Heart right ventricle (tissue), 16 donors: ENCODE measurements around the gene CHPF2. TPM values are rescaled to one million over a fixed set of nuclear protein-coding genes. Genes with fewer than 3 reads are reported as not detected.

Experiments
- ATAC-seq, 8 donors: fragments of 200-7000 bp; cut with Tn5 transposase; one replicate each; pipeline ENCODE4 v1.9.1; 2020; ENCODE audit warnings: mild to moderate bottlenecking in 8 of 8, moderate library complexity in 8 of 8, moderate number of reproducible peaks in 1 of 8
- DNase-seq, 2 donors: peaks; one replicate each; pipeline ENCODE4 v3.0.0-alpha.2; 2020
- H3K27ac ChIP-seq, 10 donors: fragments of 200-600 bp; sonication (generic) in 2 of 10; one replicate each; pipeline versions ENCODE4 v1.5.0 to v1.8.0; 2020 to 2022; ENCODE audit warnings: mild to moderate bottlenecking in 3 of 10
- H3K27me3 ChIP-seq, 7 donors: fragments of 200-600 bp; one replicate each; pipeline ENCODE4 v1.8.0; 2021 to 2022; ENCODE audit warnings: mild to moderate bottlenecking in 2 of 7
- H3K36me3 ChIP-seq, 9 donors: fragments of 200-600 bp; sonication (generic) in 1 of 9; one replicate each; pipeline versions ENCODE4 v1.5.0 to v1.8.0; 2020 to 2022; ENCODE audit warnings: mild to moderate bottlenecking in 2 of 9
- H3K4me1 ChIP-seq, 9 donors: fragments of 200-600 bp; sonication (generic) in 1 of 9; one replicate each; pipeline versions ENCODE4 v1.5.0 to v1.8.0; 2020 to 2022; ENCODE audit warnings: mild to moderate bottlenecking in 4 of 9
- H3K4me3 ChIP-seq, 10 donors: fragments of 200-600 bp; sonication (generic) in 2 of 10; one replicate each; pipeline versions ENCODE4 v1.5.0 to v1.8.0; 2020 to 2022; ENCODE audit warnings: mild to moderate bottlenecking in 7 of 10, moderate library complexity in 2 of 10
- H3K9me3 ChIP-seq, 11 donors: fragments of 200-600 bp in 10 of 11; sonication (generic) in 2 of 11; one replicate each; pipeline versions ENCODE4 v1.5.0 to v1.8.0; 2013 to 2022; ENCODE audit warnings: mild to moderate bottlenecking in 2 of 11, control low read depth in 1 of 11, moderate library complexity in 1 of 11
- CTCF ChIP-seq, 9 donors: fragments of 200-600 bp; sonication (generic) in 2 of 9; IDR thresholded peaks; one replicate each; pipeline versions ENCODE4 v1.5.0 to v1.8.0; 2021 to 2022; ENCODE audit warnings: antibody characterized with exemption in 9 of 9, mild to moderate bottlenecking in 5 of 9, moderate library complexity in 1 of 9
- WGBS, 2 donors: extraction: QIAGEN DNeasy Blood & Tissue Kit; methylation state at CpG; one replicate each; pipeline ENCODE4 v1.1.7; 2013; ENCODE audit warnings: inconsistent platforms in 1 of 2; 5-methylcytosine and 5-hydroxymethylcytosine counted together
- intact Hi-C, 10 donors: fragments of 100-400 bp; cut with DNase I; formaldehyde crosslinking; loops; one replicate each; pipeline versions ENCODE4 v1.11.1 to v1.14.2; 2022
- polyA plus RNA-seq, 2 donors: library from polyadenylated mRNA; stranded (reverse); fragments of 200-250 nt; gene quantifications; one replicate each; pipeline ENCODE4 v1.2.3, GENCODE V29; 2013
- total RNA-seq, 10 donors: library from RNA; stranded (reverse); fragmentation: NEBNext Ultra II Directional in 3 of 10; extraction: Animal tissue kit (Norgen Biotek cat#: 25700) in 3 of 10; gene quantifications; one replicate each; pipeline versions ENCODE4 v1.2.1 to v1.2.4, GENCODE V29; 2021 to 2023
- donor health status: Arrhythmogenic right ventricular cardiomyopathy.
- donor health status: ischemic (EF 13 %, LVEDD 7.1; RV severe dilation, severe dysfunction).
- donor health status: healthy with polysubstance abuse.
- donor health status: DM: no; HTN: yes; CAD: no.
- donor health status: DM: no; HTN: no; CAD: no.
- donor health status: ischemic (EF 25% LVEDD 6.9; RV normal size, moderate dysfunction).
- donor health status: ischemic (EF 25% LVEDD 5.7; RV mildly dilated, moderate dysfunction).
- donor health status: healthy.
- donor health status: DM: yes; HTN: yes; CAD: no.
- donor health status: Ischemic cardiomyopathy.
- donor health status: ischemic (EF 35%, LVEDD 5.7; RV mildly dilated, moderate dysfunction).
- donor health status: nonischemic (EF 11% LVEDD 7.7; RV severe dilation, severe dysfunction).
- donor health status: DM: yes; HTN: yes; CAD: no.
- donor health status: PGD.
- donor health status: ischemic (EF 29% LVEDD 5.4; RV normal size, mild dysfunction).
- donor health status: nonischemic (EF 23%, LVEDD 6.1; RV moderate dilation, normal function).

The CHPF2 gene
- total and polyA plus RNA-seq, 12 donors = 12.1 to 22.4 (median 18.5) TPM

- H3K27me3 ChIP-seq = peaks cover 0 to 20% (median 7%) of the 10 kb centered on the region in 7 donors
- no peak overlapping the region for H3K27ac ChIP-seq
- no peaks in the 10 kb centered on the region for H3K9me3 ChIP-seq
- intact Hi-C loops = no loop called here
- 91 to 94% methylated on average over 9 of the region's 9 CpGs for WGBS, 2 donors
- no peak overlapping the region for H3K4me3 ChIP-seq
- DNase-seq = no peak
- H3K4me1 ChIP-seq = peaks cover 0 to 10% (median 6%) of the 10 kb centered on the region in 9 donors
- ATAC-seq = no peak
- TF ChIP-seq CTCF (IDR thresholded peaks at IDR 0.05) = no peak
- no peaks in the 10 kb centered on the region for H3K36me3 ChIP-seq
Observed at GRCh38 chr7:151265351-151265931, 33.2 kb downstream of the CHPF2 start.

- Histone ChIP-seq H3K9me3 (no peaks in the 10 kb centered on the region), H3K4me1 (peaks cover 0 to 34% (median 4%) of the 10 kb centered on the region in 9 donors), H3K4me3 (no peak overlapping the region), H3K27ac (no peak overlapping the region), H3K36me3 (no peaks in the 10 kb centered on the region), H3K27me3 (no peaks in the 10 kb centered on the region)
- DNase-seq = no peak
- no peak for TF ChIP-seq CTCF (IDR thresholded peaks at IDR 0.05)
- WGBS, 2 donors = 92 to 94% methylated on average over 10 of the region's 10 CpGs
- intact Hi-C loops = no loop called here
- ATAC-seq = no peak
Observed at GRCh38 chr7:151269511-151269910, 37.2 kb downstream of the CHPF2 start.

- Histone ChIP-seq H3K27ac (peak overlapping the region in 1 of 10 donors; percentile 73), H3K4me1 (peaks cover 0 to 43% (median 4%) of the 10 kb centered on the region in 9 donors), H3K36me3 (no peaks in the 10 kb centered on the region), H3K27me3 (no peaks in the 10 kb centered on the region), H3K9me3 (no peaks in the 10 kb centered on the region), H3K4me3 (no peak overlapping the region)
- intact Hi-C loops = no loop called here
- no peak for TF ChIP-seq CTCF (IDR thresholded peaks at IDR 0.05)
- peak in 4 of 8 donors; percentile 51 to 67 (median 55) for ATAC-seq
- 61 to 69% methylated on average over 7 of the region's 7 CpGs for WGBS, 2 donors
- DNase-seq = no peak
Observed at GRCh38 chr7:151271699-151272355, 39.5 kb downstream of the CHPF2 start.

- no peak for TF ChIP-seq CTCF (IDR thresholded peaks at IDR 0.05)
- Histone ChIP-seq H3K4me3 (no peak overlapping the region), H3K36me3 (no peaks in the 10 kb centered on the region), H3K9me3 (no peaks in the 10 kb centered on the region), H3K4me1 (peaks cover 0 to 43% (median 8%) of the 10 kb centered on the region in 9 donors), H3K27me3 (peaks cover 0 to 3% (median 0%) of the 10 kb centered on the region in 7 donors), H3K27ac (peak overlapping the region in 1 of 10 donors; percentile 49)
- peak in 1 of 8 donors; percentile 13 for ATAC-seq
- no peak for DNase-seq
- intact Hi-C loops = no loop called here
- WGBS, 2 donors = 67 to 70% methylated on average over 10 of the region's 10 CpGs
Observed at GRCh38 chr7:151272405-151272804, 40.1 kb downstream of the CHPF2 start.
